ENCODE data around the gene SDR9C7. TPM values are rescaled to one million over a fixed set of nuclear protein-coding genes. Genes with fewer than 3 reads are reported as not detected.
"Not testable (repeated sequence)": the region's sequence is repeated elsewhere in the genome, so short reads cannot be mapped to it uniquely, and the experiment has no call there.

The SDR9C7 gene
- polyA plus RNA-seq, 1 experiment, result not detected

- H3K4me3 ChIP-seq (ENCODE audit: low read depth, low read length), result no peak overlapping the region
- ChIA-PET CTCF (no interaction called here), POLR2A (no interaction called here)
- TF ChIP-seq CTCF (IDR thresholded peaks at IDR 0.05; ENCODE audit: insufficient read depth, low read depth, low read length), result no peak
- no peaks in the 10 kb centered on the region for H3K36me3 ChIP-seq (ENCODE audit: control insufficient read depth, insufficient read depth, low read length)
- peaks cover 10% of the 10 kb centered on the region for H3K27me3 ChIP-seq (ENCODE audit: control insufficient read depth, insufficient read depth, low read length)
- no peak for DNase-seq (ENCODE audit: low read depth)
These were observed 4.4 kb downstream of the SDR9C7 start for GRCh38 chr12:56929780-56930179.

GRCh38 chr12:56928262-56928661 lies 5.9 kb downstream of the SDR9C7 start:
- no peak for TF ChIP-seq CTCF (IDR thresholded peaks at IDR 0.05; ENCODE audit: insufficient read depth, low read depth, low read length)
- CTCF ChIA-PET, result interaction anchor here (0.9 kb wide), 1 partner anchor 47 kb away, joined by 3 read pairs; no protein-coding TSS in a partner anchor
- H3K4me3 ChIP-seq (ENCODE audit: low read depth, low read length), result no peak overlapping the region
- H3K36me3 ChIP-seq (ENCODE audit: control insufficient read depth, insufficient read depth, low read length), result no peaks in the 10 kb centered on the region
- DNase-seq (ENCODE audit: low read depth), result no peak
- H3K27me3 ChIP-seq (ENCODE audit: control insufficient read depth, insufficient read depth, low read length), result peaks cover 10% of the 10 kb centered on the region
- POLR2A ChIA-PET, result no interaction called here

GRCh38 chr12:56927281-56927680 lies 6.9 kb downstream of the SDR9C7 start:
- CTCF ChIA-PET, result interaction anchor here (1.2 kb wide), 1 partner anchor 9 kb away, joined by 3 read pairs; no protein-coding TSS in a partner anchor
- no peak for DNase-seq (ENCODE audit: low read depth)
- H3K4me3 ChIP-seq (ENCODE audit: low read depth, low read length), result no peak overlapping the region
- TF ChIP-seq CTCF (IDR thresholded peaks at IDR 0.05; ENCODE audit: insufficient read depth, low read depth, low read length), result no peak
- no peaks in the 10 kb centered on the region for H3K36me3 ChIP-seq (ENCODE audit: control insufficient read depth, insufficient read depth, low read length)
- H3K27me3 ChIP-seq (ENCODE audit: control insufficient read depth, insufficient read depth, low read length), result peaks cover 10% of the 10 kb centered on the region
- POLR2A ChIA-PET, result no interaction called here

GRCh38 chr12:56922031-56922430 lies 12.2 kb downstream of the SDR9C7 start:
- DNase-seq (ENCODE audit: low read depth), result no peak
- H3K27me3 ChIP-seq (ENCODE audit: control insufficient read depth, insufficient read depth, low read length), result peaks cover 4% of the 10 kb centered on the region
- no peaks in the 10 kb centered on the region for H3K36me3 ChIP-seq (ENCODE audit: control insufficient read depth, insufficient read depth, low read length)
- H3K4me3 ChIP-seq (ENCODE audit: low read depth, low read length), result no peak overlapping the region
- no peak for TF ChIP-seq CTCF (IDR thresholded peaks at IDR 0.05; ENCODE audit: insufficient read depth, low read depth, low read length)
- ChIA-PET CTCF (no interaction called here), POLR2A (no interaction called here)

- POLR2A ChIA-PET, result no interaction called here
- CTCF ChIA-PET, result no interaction called here
- TF ChIP-seq CTCF (IDR thresholded peaks at IDR 0.05; ENCODE audit: insufficient read depth, low read depth, low read length), result no peak
These were observed 12.9 kb downstream of the SDR9C7 start for GRCh38 chr12:56921346-56921745.

GRCh38 chr12:56918139-56918538 lies 16.1 kb downstream of the SDR9C7 start:
- POLR2A ChIA-PET; H3K27me3 ChIP-seq (ENCODE audit: control insufficient read depth, insufficient read depth, low read length); H3K4me3 ChIP-seq (ENCODE audit: low read depth, low read length); H3K36me3 ChIP-seq (ENCODE audit: control insufficient read depth, insufficient read depth, low read length); DNase-seq (ENCODE audit: low read depth); CTCF ChIA-PET: not testable (repeated sequence)

More at GRCh38 chr12:56921346-56921745, 12.9 kb downstream of the SDR9C7 start:
- no peaks in the 10 kb centered on the region for H3K36me3 ChIP-seq (ENCODE audit: control insufficient read depth, insufficient read depth, low read length)
- DNase-seq (ENCODE audit: low read depth), result no peak
- H3K27me3 ChIP-seq (ENCODE audit: control insufficient read depth, insufficient read depth, low read length), result peaks cover 4% of the 10 kb centered on the region
- H3K4me3 ChIP-seq (ENCODE audit: low read depth, low read length), result no peak overlapping the region

Data from BJ (cell line).